ENCODE measurements around the gene LONP2. TPM values are rescaled to one million over a fixed set of nuclear protein-coding genes. Genes with fewer than 3 reads are reported as not detected.

The LONP2 gene
- total RNA-seq, 3 donors from 2014 or later (not counting 1 experiment from before 2014, with no cell fraction given), result 48.6 to 87.8 (median 61.7) TPM

DNA sequence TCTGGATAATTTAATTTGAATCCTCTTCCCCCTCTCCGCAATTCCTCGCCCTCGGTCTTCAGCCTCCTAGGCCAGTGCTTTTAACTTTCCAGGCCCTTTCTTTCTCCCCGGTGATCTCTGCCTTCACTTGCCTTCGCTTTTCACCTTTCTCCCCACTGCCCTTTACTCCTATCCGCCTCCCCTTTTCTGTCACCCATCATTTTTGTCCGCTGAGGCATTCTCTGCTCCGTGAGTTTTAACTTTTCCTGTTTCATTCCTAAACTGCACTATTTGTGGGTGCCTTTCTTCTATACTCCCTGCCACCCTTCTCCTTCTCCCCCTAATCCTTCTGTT lies 729 bp downstream of the LONP2 start:
- Histone ChIP-seq H3K4me3 (ENCODE audit: low read length) (peak overlapping the region; percentile 73), H3K36me3 (ENCODE audit: control insufficient read depth, insufficient read depth, low read length) (no peaks in the 10 kb centered on the region), H3K4me1 (ENCODE audit: control insufficient read depth, insufficient read depth, low read length) (peaks cover 22% of the 10 kb centered on the region), H3K27me3 (ENCODE audit: control insufficient read depth, insufficient read depth, low read length) (no peaks in the 10 kb centered on the region), H3K9me3 (ENCODE audit: control insufficient read depth, insufficient read depth, low read length) (no peaks in the 10 kb centered on the region), H3K27ac (ENCODE audit: low read length) (peak overlapping the region; percentile 82)
- intact Hi-C loops (cut with micrococcal nuclease), result loop anchor here (5.0 kb wide), 1 partner anchor 367 kb away; the partner anchor contains the start of gene N4BP1
- peak overlapping the region; percentile 89 for H3K4me3 Mint-ChIP-seq
- no peaks in the 10 kb centered on the region for H3K36me3 Mint-ChIP-seq
- peak overlapping the region; percentile 80 to 87 for H3K27ac Mint-ChIP-seq
- no peaks in the 10 kb centered on the region for H3K27me3 Mint-ChIP-seq (ENCODE audit: low read depth in 2 of 2)
- ATAC-seq (no peak), DNase-seq (no peak)
- H3K9me3 Mint-ChIP-seq, result peaks cover 0 to 3% of the 10 kb centered on the region in 2 donors
- TF ChIP-seq, protein P1, sequence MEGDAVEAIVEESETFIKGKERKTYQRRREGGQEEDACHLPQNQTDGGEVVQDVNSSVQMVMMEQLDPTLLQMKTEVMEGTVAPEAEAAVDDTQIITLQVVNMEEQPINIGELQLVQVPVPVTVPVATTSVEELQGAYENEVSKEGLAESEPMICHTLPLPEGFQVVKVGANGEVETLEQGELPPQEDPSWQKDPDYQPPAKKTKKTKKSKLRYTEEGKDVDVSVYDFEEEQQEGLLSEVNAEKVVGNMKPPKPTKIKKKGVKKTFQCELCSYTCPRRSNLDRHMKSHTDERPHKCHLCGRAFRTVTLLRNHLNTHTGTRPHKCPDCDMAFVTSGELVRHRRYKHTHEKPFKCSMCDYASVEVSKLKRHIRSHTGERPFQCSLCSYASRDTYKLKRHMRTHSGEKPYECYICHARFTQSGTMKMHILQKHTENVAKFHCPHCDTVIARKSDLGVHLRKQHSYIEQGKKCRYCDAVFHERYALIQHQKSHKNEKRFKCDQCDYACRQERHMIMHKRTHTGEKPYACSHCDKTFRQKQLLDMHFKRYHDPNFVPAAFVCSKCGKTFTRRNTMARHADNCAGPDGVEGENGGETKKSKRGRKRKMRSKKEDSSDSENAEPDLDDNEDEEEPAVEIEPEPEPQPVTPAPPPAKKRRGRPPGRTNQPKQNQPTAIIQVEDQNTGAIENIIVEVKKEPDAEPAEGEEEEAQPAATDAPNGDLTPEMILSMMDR (IDR thresholded peaks at IDR 0.05), result no peak
- WGBS (ENCODE audit: insufficient coverage), result 9% methylated on average over 8 of the region's 8 CpGs
- peaks cover 28 to 31% of the 10 kb centered on the region in 2 donors for H3K4me1 Mint-ChIP-seq

DNA sequence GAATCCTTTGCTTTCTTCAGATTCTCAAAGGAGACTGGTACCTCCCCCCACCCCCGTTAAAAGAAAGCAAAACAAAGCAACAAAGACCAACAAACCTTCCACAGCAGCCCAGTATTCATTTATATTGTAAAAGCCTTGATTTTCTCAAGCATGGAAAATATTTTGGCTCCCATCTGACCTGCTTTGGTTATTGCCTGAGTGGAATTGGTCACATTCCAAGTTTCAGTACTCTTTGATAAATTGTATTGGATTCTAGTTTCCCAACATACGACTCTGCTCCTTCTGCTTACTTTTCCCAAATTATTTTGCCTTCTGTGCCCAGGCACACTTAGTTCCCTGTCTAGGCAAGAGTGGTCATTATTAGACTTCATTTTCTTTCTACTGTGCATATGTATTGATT lies 2.0 kb downstream of the LONP2 start:
- peak overlapping the region; percentile 12 to 80 for H3K27ac Mint-ChIP-seq
- WGBS (ENCODE audit: insufficient coverage), result 80% methylated on average over 2 of the region's 2 CpGs
- DNase-seq, result no peak
- peaks cover 22% of the 10 kb centered on the region for H3K4me1 ChIP-seq (ENCODE audit: control insufficient read depth, insufficient read depth, low read length)
- intact Hi-C loops (cut with micrococcal nuclease), result no loop called here
- H3K27me3 ChIP-seq (ENCODE audit: control insufficient read depth, insufficient read depth, low read length), result no peaks in the 10 kb centered on the region
- TF ChIP-seq, protein P1 (IDR thresholded peaks at IDR 0.05), result no peak
- H3K4me3 Mint-ChIP-seq, result peak overlapping the region; percentile 89
- no peaks in the 10 kb centered on the region for H3K27me3 Mint-ChIP-seq (ENCODE audit: low read depth in 2 of 2)
- ATAC-seq, result no peak
- H3K9me3 Mint-ChIP-seq, result no peaks in the 10 kb centered on the region
- no peaks in the 10 kb centered on the region for H3K36me3 ChIP-seq (ENCODE audit: control insufficient read depth, insufficient read depth, low read length)
- H3K4me3 ChIP-seq (ENCODE audit: low read length), result no peak overlapping the region
- no peaks in the 10 kb centered on the region for H3K36me3 Mint-ChIP-seq
- H3K4me1 Mint-ChIP-seq, result peaks cover 35 to 42% of the 10 kb centered on the region in 2 donors
- no peak overlapping the region for H3K27ac ChIP-seq (ENCODE audit: low read length)
- no peaks in the 10 kb centered on the region for H3K9me3 ChIP-seq (ENCODE audit: control insufficient read depth, insufficient read depth, low read length)

DNA sequence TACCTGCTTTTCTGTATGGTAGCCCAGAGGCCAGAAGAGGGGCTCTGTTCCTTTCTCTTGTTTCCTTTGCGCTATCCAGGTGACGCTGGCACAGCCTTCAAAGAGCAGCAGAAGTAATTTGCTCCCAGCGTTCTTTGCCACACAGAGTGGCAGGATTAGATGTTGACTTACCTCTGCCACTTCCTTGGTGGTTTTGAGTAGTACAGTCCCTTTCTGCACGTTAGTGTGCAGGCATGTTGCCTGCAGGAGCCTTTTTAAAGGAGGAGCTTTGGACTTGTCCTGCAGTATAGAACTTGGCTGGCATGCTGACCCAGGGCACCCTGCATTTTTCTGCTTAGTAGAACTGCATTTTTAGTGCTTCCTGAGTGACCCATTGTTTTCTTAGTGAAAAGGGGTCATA lies 3.2 kb downstream of the LONP2 start, which contains the start of gene ABCC11:
ABCC11 (minus strand) TSS at position 229 of the 400 bp plus-strand sequence. CDS start 15,618 bp downstream, outside the sequence.
- H3K27ac ChIP-seq (ENCODE audit: low read length), result no peak within 1 kb of the TSS
- H3K4me3 Mint-ChIP-seq, result peak within 1 kb of the TSS; percentile 89
- WGBS (ENCODE audit: insufficient coverage), result 31% methylated on average over 4 of the region's 4 CpGs
- ATAC-seq (no peak), DNase-seq (peak in 1 of 2 donors; percentile 11)
- H3K27ac Mint-ChIP-seq, result peak within 1 kb of the TSS; percentile 9 to 12
- H3K9me3 ChIP-seq (ENCODE audit: control insufficient read depth, insufficient read depth, low read length), result no peaks in the 10 kb centered on the region
- H3K36me3 Mint-ChIP-seq, result no peaks in the 10 kb centered on the region
- H3K4me3 ChIP-seq (ENCODE audit: low read length), result no peak within 1 kb of the TSS
- H3K27me3 Mint-ChIP-seq (ENCODE audit: low read depth in 2 of 2), result no peaks in the 10 kb centered on the region
- peaks cover 22% of the 10 kb centered on the region for H3K4me1 ChIP-seq (ENCODE audit: control insufficient read depth, insufficient read depth, low read length)
- no peaks in the 10 kb centered on the region for H3K9me3 Mint-ChIP-seq
- H3K27me3 ChIP-seq (ENCODE audit: control insufficient read depth, insufficient read depth, low read length), result no peaks in the 10 kb centered on the region
- peaks cover 4% of the 10 kb centered on the region for H3K36me3 ChIP-seq (ENCODE audit: control insufficient read depth, insufficient read depth, low read length)
- intact Hi-C loops (cut with micrococcal nuclease), result no loop called here
- peaks cover 41 to 47% of the 10 kb centered on the region in 2 donors for H3K4me1 Mint-ChIP-seq
- TF ChIP-seq, protein P1 (IDR thresholded peaks at IDR 0.05), result no peak
